Panc1 (cell line): ENCODE results near the gene HSF2BP.

Source experiments
- POLR2AphosphoS5 ChIP-seq: IDR thresholded peaks from 2 replicates; pipeline ENCODE4 v1.6.1; 2012; ENCODE audit warnings: mild to moderate bottlenecking, low read depth, low read length, moderate library complexity
- TCF7L2 ChIP-seq: IDR thresholded peaks from 2 replicates; pipeline ENCODE4 v1.6.1; 2011; ENCODE audit warnings: mild to moderate bottlenecking, low read depth, low read length, inconsistent platforms
- TF ChIP-seq, protein P1 (sequence below): fragments of 450-650 bp; IDR thresholded peaks from 2 replicates; pipeline ENCODE4 v1.5.1; 2017; ENCODE audit warnings: mild to moderate bottlenecking
- TF ChIP-seq, protein P2 (sequence below), 2 experiments: IDR thresholded peaks; 2 replicates each; pipeline ENCODE4 v1.6.1; 2011 to 2012; ENCODE audit warnings: low read depth in 2 of 2, control low read depth in 1 of 2, low read length in 1 of 2, mild to moderate bottlenecking in 1 of 2, moderate library complexity in 1 of 2; ENCODE audit not compliant: insufficient read depth in 1 of 2

DNA sequence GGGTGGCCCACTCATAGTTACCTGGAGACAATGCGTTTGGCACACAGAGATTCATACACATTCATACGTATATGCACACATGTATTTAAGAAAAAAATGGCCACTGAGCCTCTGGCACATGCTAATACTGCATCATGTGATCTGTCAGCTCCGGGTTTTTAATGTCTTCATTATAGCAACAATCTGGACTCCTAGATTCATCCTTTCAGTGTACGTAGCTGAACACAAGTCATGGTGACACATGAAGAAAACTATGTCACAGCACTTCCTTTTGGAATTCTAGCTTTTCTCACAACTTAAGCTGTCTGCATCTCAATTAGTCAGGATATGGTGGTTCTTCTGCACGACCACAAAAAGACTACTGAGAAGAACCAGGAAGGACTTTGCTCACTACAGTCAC, 24.7 kb downstream of the HSF2BP start:
- TF ChIP-seq, protein P1, sequence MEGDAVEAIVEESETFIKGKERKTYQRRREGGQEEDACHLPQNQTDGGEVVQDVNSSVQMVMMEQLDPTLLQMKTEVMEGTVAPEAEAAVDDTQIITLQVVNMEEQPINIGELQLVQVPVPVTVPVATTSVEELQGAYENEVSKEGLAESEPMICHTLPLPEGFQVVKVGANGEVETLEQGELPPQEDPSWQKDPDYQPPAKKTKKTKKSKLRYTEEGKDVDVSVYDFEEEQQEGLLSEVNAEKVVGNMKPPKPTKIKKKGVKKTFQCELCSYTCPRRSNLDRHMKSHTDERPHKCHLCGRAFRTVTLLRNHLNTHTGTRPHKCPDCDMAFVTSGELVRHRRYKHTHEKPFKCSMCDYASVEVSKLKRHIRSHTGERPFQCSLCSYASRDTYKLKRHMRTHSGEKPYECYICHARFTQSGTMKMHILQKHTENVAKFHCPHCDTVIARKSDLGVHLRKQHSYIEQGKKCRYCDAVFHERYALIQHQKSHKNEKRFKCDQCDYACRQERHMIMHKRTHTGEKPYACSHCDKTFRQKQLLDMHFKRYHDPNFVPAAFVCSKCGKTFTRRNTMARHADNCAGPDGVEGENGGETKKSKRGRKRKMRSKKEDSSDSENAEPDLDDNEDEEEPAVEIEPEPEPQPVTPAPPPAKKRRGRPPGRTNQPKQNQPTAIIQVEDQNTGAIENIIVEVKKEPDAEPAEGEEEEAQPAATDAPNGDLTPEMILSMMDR, result no peak
- TF ChIP-seq, protein P2, sequence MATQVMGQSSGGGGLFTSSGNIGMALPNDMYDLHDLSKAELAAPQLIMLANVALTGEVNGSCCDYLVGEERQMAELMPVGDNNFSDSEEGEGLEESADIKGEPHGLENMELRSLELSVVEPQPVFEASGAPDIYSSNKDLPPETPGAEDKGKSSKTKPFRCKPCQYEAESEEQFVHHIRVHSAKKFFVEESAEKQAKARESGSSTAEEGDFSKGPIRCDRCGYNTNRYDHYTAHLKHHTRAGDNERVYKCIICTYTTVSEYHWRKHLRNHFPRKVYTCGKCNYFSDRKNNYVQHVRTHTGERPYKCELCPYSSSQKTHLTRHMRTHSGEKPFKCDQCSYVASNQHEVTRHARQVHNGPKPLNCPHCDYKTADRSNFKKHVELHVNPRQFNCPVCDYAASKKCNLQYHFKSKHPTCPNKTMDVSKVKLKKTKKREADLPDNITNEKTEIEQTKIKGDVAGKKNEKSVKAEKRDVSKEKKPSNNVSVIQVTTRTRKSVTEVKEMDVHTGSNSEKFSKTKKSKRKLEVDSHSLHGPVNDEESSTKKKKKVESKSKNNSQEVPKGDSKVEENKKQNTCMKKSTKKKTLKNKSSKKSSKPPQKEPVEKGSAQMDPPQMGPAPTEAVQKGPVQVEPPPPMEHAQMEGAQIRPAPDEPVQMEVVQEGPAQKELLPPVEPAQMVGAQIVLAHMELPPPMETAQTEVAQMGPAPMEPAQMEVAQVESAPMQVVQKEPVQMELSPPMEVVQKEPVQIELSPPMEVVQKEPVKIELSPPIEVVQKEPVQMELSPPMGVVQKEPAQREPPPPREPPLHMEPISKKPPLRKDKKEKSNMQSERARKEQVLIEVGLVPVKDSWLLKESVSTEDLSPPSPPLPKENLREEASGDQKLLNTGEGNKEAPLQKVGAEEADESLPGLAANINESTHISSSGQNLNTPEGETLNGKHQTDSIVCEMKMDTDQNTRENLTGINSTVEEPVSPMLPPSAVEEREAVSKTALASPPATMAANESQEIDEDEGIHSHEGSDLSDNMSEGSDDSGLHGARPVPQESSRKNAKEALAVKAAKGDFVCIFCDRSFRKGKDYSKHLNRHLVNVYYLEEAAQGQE (IDR thresholded peaks at IDR 0.05; ENCODE audit: insufficient read depth in 1 of 2, low read depth in 2 of 2, low read length in 1 of 2), result no peak
- TF ChIP-seq POLR2AphosphoS5 (no peak), TCF7L2 (no peak)
